ENCODE data around the gene CAPZA3.

Gene CAPZA3

GRCh38 chr12:18747895-18748294 is 10.0 kb downstream of the CAPZA3 start:
- Histone ChIP-seq H3K9me3 (replicated peaks; ENCODE audit: insufficient read depth, low read length) (no peaks in the 10 kb centered on the region), H3K4me1 (ENCODE audit: low read length) (no peaks in the 10 kb centered on the region), H3K36me3 (replicated peaks; ENCODE audit: insufficient read depth, low read length) (no peaks in the 10 kb centered on the region), H3K27ac (ENCODE audit: low read length) (no peak overlapping the region), H4K20me1 (ENCODE audit: insufficient read depth, low read length) (no peaks in the 10 kb centered on the region), H3K79me2 (ENCODE audit: low read length) (no peaks in the 10 kb centered on the region), H3K9me2 (replicated peaks; ENCODE audit: insufficient read depth, low read length) (no peaks in the 10 kb centered on the region), H3K9ac (ENCODE audit: low read length) (no peak overlapping the region), H2AFZ (ENCODE audit: low read length) (no peak overlapping the region), H3K4me2 (ENCODE audit: low read depth, low read length) (no peak overlapping the region), H3F3A (ENCODE audit: insufficient read depth, low read length) (no peaks in the 10 kb centered on the region), H3K27me3 (replicated peaks; ENCODE audit: insufficient read depth, low read length) (no peaks in the 10 kb centered on the region), H3K4me3 (ENCODE audit: low read length) (no peak overlapping the region)
- TF ChIP-seq EZH2 (optimal IDR thresholded peaks at IDR 0.05; ENCODE audit: low read depth, low read length) = no peak
- TF ChIP-seq EZH2phosphoT487 (IDR thresholded peaks at IDR 0.05; ENCODE audit: low read length) = no peak
- no peak for TF ChIP-seq CTCF (IDR thresholded peaks at IDR 0.05; ENCODE audit: low read length)
- no peak for DNase-seq

- Histone ChIP-seq H3K4me1 (ENCODE audit: low read length) (no peaks in the 10 kb centered on the region), H3F3A (ENCODE audit: insufficient read depth, low read length) (no peaks in the 10 kb centered on the region), H3K9ac (ENCODE audit: low read length) (no peak overlapping the region), H3K36me3 (replicated peaks; ENCODE audit: insufficient read depth, low read length) (no peaks in the 10 kb centered on the region), H2AFZ (ENCODE audit: low read length) (no peak overlapping the region), H3K9me2 (replicated peaks; ENCODE audit: insufficient read depth, low read length) (no peaks in the 10 kb centered on the region), H3K27me3 (replicated peaks; ENCODE audit: insufficient read depth, low read length) (no peaks in the 10 kb centered on the region), H4K20me1 (ENCODE audit: insufficient read depth, low read length) (no peaks in the 10 kb centered on the region), H3K4me2 (ENCODE audit: low read depth, low read length) (no peak overlapping the region), H3K79me2 (ENCODE audit: low read length) (no peaks in the 10 kb centered on the region), H3K9me3 (replicated peaks; ENCODE audit: insufficient read depth, low read length) (no peaks in the 10 kb centered on the region), H3K27ac (ENCODE audit: low read length) (no peak overlapping the region), H3K4me3 (ENCODE audit: low read length) (no peak overlapping the region)
- no peak for TF ChIP-seq EZH2 (optimal IDR thresholded peaks at IDR 0.05; ENCODE audit: low read depth, low read length)
- TF ChIP-seq EZH2phosphoT487 (IDR thresholded peaks at IDR 0.05; ENCODE audit: low read length) = no peak
- no peak for TF ChIP-seq CTCF (IDR thresholded peaks at IDR 0.05; ENCODE audit: low read length)
- DNase-seq = no peak
These were observed 11.6 kb downstream of the CAPZA3 start for GRCh38 chr12:18749386-18749957.

- Histone ChIP-seq H3K27me3 (replicated peaks; ENCODE audit: insufficient read depth, low read length) (no peaks in the 10 kb centered on the region), H3K79me2 (ENCODE audit: low read length) (no peaks in the 10 kb centered on the region), H2AFZ (ENCODE audit: low read length) (no peak overlapping the region), H3K9ac (ENCODE audit: low read length) (no peak overlapping the region), H3K9me3 (replicated peaks; ENCODE audit: insufficient read depth, low read length) (no peaks in the 10 kb centered on the region), H3K27ac (ENCODE audit: low read length) (no peak overlapping the region), H3F3A (ENCODE audit: insufficient read depth, low read length) (no peaks in the 10 kb centered on the region), H4K20me1 (ENCODE audit: insufficient read depth, low read length) (no peaks in the 10 kb centered on the region), H3K4me1 (ENCODE audit: low read length) (no peaks in the 10 kb centered on the region), H3K9me2 (replicated peaks; ENCODE audit: insufficient read depth, low read length) (no peaks in the 10 kb centered on the region), H3K4me3 (ENCODE audit: low read length) (no peak overlapping the region), H3K4me2 (ENCODE audit: low read depth, low read length) (no peak overlapping the region), H3K36me3 (replicated peaks; ENCODE audit: insufficient read depth, low read length) (no peaks in the 10 kb centered on the region)
- TF ChIP-seq EZH2 (optimal IDR thresholded peaks at IDR 0.05; ENCODE audit: low read depth, low read length) (no peak), CTCF (IDR thresholded peaks at IDR 0.05; ENCODE audit: low read length) (no peak), EZH2phosphoT487 (IDR thresholded peaks at IDR 0.05; ENCODE audit: low read length) (no peak)
- DNase-seq = no peak
These were observed 12.2 kb downstream of the CAPZA3 start for GRCh38 chr12:18750085-18750484.
